ENCODE measurements around the gene PPP6R3. TPM values are rescaled to one million over a fixed set of nuclear protein-coding genes. Genes with fewer than 3 reads are reported as not detected.

PPP6R3 gene
- total and polyA plus RNA-seq, 2 of the 13 experiments (the other 11 are each of a cell fraction or from before 2014, with no cell fraction given), result 41.2 to 83.4 TPM

- intact Hi-C loops (cut with micrococcal nuclease; ENCODE audit: unreplicated experiment) (no loop called here), in situ Hi-C loops (cut with HindIII; ENCODE audit: extremely low pct_ligation_motif_present, low pct_unique_long_range_greater_than_20kb) (no loop called here)
- H3K4me2 ChIP-seq (ENCODE audit: low read depth, low read length), result no peak overlapping the region
- no TSS peak for BruUV-seq (replicated peaks)
- peaks cover 12% of the 10 kb centered on the region; the same call in 1 of the 2 replicates for H4K20me1 ChIP-seq (ENCODE audit: insufficient read depth, low read length)
- H3K9me3 ChIP-seq (ENCODE audit: low read length), result no peaks in the 10 kb centered on the region
- ChIA-PET POLR2A (no interaction called here), CTCF (ENCODE audit: low intra/inter-chr PET ratio, low total read pairs) (no interaction called here)
- H3K4me1 ChIP-seq (ENCODE audit: insufficient read depth, low read length), result no peaks in the 10 kb centered on the region; the same call in 1 of the 2 replicates
- peaks cover 31 to 82% of the 10 kb centered on the region in 2 experiments for H3K36me3 ChIP-seq (replicated peaks in 1 of 2; ENCODE audit: control insufficient read depth in 1 of 2, insufficient read depth in 2 of 2, low read length in 2 of 2)
- no peak overlapping the region for H3K27ac ChIP-seq (ENCODE audit: extremely low read length, insufficient read depth, low read length)
- no peak overlapping the region for H3K4me3 ChIP-seq (replicated peaks in 1 of 3; ENCODE audit: insufficient read depth in 1 of 3, low read depth in 2 of 3, low read length in 3 of 3)
- FAIRE-seq (no peak), DNase-seq (ENCODE audit: low spot score) (no peak), ATAC-seq (no peak)
- H2AFZ ChIP-seq (ENCODE audit: low read length), result no peak overlapping the region
- no peaks in the 10 kb centered on the region for H3K27me3 ChIP-seq (ENCODE audit: control insufficient read depth in 1 of 2, insufficient read depth in 2 of 2, low read length in 2 of 2)
- H3K79me2 ChIP-seq (ENCODE audit: insufficient read depth, low read length), result peaks cover 4% of the 10 kb centered on the region
- WGBS (ENCODE audit: low lambda C conversion rate), result 95% methylated on average over 21 of the region's 21 CpGs
- H3K9ac ChIP-seq (ENCODE audit: insufficient read depth, low read depth, low read length), result no peak overlapping the region
- TF ChIP-seq ZZZ3 (CRISPR knock-in tag; IDR thresholded peaks at IDR 0.05; ENCODE audit: borderline replicate concordance), result no peak
- TF ChIP-seq, protein P1, sequence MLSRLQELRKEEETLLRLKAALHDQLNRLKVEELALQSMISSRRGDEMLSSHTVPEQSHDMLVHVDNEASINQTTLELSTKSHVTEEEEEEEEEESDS (CRISPR knock-in tag; IDR thresholded peaks at IDR 0.05; ENCODE audit: borderline replicate concordance), result no peak
- no peak for TF ChIP-seq ZNF576 (CRISPR knock-in tag; IDR thresholded peaks at IDR 0.05)
- TF ChIP-seq ZNF761 (CRISPR knock-in tag; conservative IDR thresholded peaks at IDR 0.05), result no peak
- no peak for TF ChIP-seq ZNF30 (CRISPR knock-in tag; IDR thresholded peaks at IDR 0.05)
- TF ChIP-seq, protein P2, sequence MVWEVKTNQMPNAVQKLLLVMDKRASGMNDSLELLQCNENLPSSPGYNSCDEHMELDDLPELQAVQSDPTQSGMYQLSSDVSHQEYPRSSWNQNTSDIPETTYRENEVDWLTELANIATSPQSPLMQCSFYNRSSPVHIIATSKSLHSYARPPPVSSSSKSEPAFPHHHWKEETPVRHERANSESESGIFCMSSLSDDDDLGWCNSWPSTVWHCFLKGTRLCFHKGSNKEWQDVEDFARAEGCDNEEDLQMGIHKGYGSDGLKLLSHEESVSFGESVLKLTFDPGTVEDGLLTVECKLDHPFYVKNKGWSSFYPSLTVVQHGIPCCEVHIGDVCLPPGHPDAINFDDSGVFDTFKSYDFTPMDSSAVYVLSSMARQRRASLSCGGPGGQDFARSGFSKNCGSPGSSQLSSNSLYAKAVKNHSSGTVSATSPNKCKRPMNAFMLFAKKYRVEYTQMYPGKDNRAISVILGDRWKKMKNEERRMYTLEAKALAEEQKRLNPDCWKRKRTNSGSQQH (CRISPR knock-in tag; IDR thresholded peaks at IDR 0.05; ENCODE audit: low read depth), result no peak
Measured at GRCh38 chr11:68423481-68423880, 37.1 kb upstream of the PPP6R3 start.
